ENCODE data around the gene DISC1. TPM values are rescaled to one million over a fixed set of nuclear protein-coding genes. Genes with fewer than 3 reads are reported as not detected.
"Not testable (repeated sequence)": the region's sequence is repeated elsewhere in the genome, so short reads cannot be mapped to it uniquely, and the experiment has no call there.

The DISC1 gene
- total RNA-seq, 1 donor from 2014 or later: 3.0 TPM

GRCh38 chr1:231605149-231606100 is 21.2 kb upstream of the DISC1 start:
- peak in 1 of 2 donors; percentile 54 for DNase-seq (ENCODE audit: low read depth in 2 of 2)

GRCh38 chr1:231606712-231607111 is 19.9 kb upstream of the DISC1 start:
- DNase-seq (ENCODE audit: low read depth in 2 of 2): no peak

GRCh38 chr1:231610388-231610787 is 16.2 kb upstream of the DISC1 start:
- DNase-seq (ENCODE audit: low read depth in 2 of 2): no peak

- DNase-seq (ENCODE audit: low read depth in 2 of 2): no peak
Observed at GRCh38 chr1:231611111-231611510, 15.5 kb upstream of the DISC1 start.

GRCh38 chr1:231611851-231612250 is 14.7 kb upstream of the DISC1 start:
- no peak for DNase-seq (ENCODE audit: low read depth in 2 of 2)

GRCh38 chr1:231612393-231613089 is 14.0 kb upstream of the DISC1 start:
- DNase-seq (ENCODE audit: low read depth in 2 of 2): no peak

- DNase-seq (ENCODE audit: low read depth in 2 of 2): no peak
Observed at GRCh38 chr1:231613419-231614349, 12.9 kb upstream of the DISC1 start.

GRCh38 chr1:231616667-231617066 is 9.9 kb upstream of the DISC1 start:
- no peak for DNase-seq (ENCODE audit: low read depth in 2 of 2)

GRCh38 chr1:231618609-231619256 is 7.9 kb upstream of the DISC1 start:
- peak in 1 of 2 donors; percentile 87 for DNase-seq (ENCODE audit: low read depth in 2 of 2)

GRCh38 chr1:231619257-231619634 is 7.3 kb upstream of the DISC1 start:
- DNase-seq (ENCODE audit: low read depth in 2 of 2): peak in 1 of 2 donors; percentile 89

- DNase-seq (ENCODE audit: low read depth in 2 of 2): not testable (repeated sequence)
Observed at GRCh38 chr1:231625042-231625441, 1.5 kb upstream of the DISC1 start.

- no peak for DNase-seq (ENCODE audit: low read depth in 2 of 2)
Observed at GRCh38 chr1:231625975-231626534, 535 bp upstream of the DISC1 start.

- peak; percentile 45 to 76 for DNase-seq (ENCODE audit: low read depth in 2 of 2)
Observed at GRCh38 chr1:231626951-231627614, 493 bp downstream of the DISC1 start.

GRCh38 chr1:231628207-231628876 is 1.8 kb downstream of the DISC1 start:
- peak in 1 of 2 donors; percentile 25 for DNase-seq (ENCODE audit: low read depth in 2 of 2)

- DNase-seq (ENCODE audit: low read depth in 2 of 2): peak in 1 of 2 donors; percentile 91
Observed at GRCh38 chr1:231629132-231629531, 2.5 kb downstream of the DISC1 start.

- DNase-seq (ENCODE audit: low read depth in 2 of 2): no peak
Observed at GRCh38 chr1:231630558-231631205, 4.1 kb downstream of the DISC1 start.

- DNase-seq (ENCODE audit: low read depth in 2 of 2): peak in 1 of 2 donors; percentile 20
Observed at GRCh38 chr1:231631717-231632116, 5.1 kb downstream of the DISC1 start.

GRCh38 chr1:231632119-231632518 is 5.5 kb downstream of the DISC1 start:
- DNase-seq (ENCODE audit: low read depth in 2 of 2): no peak

Measured in lung microvascular endothelial cell (primary cell).